GM19468 (cell line): ENCODE data around the gene ACOX3.

ENCODE experiments used
- ATAC-seq: cut with Tn5 transposase; IDR thresholded peaks from one replicate; pipeline ENCODE4 v1.9.1; 2021; ENCODE audit warnings: mild to moderate bottlenecking, moderate library complexity, moderate number of reproducible peaks; ENCODE audit not compliant: unreplicated experiment; ENCODE audit errors: extremely low read depth

ACOX3 gene

GRCh38 chr4:8468746-8469535 lies 28.4 kb upstream of the ACOX3 start:
- no peak for ATAC-seq

GRCh38 chr4:8467016-8467415 lies 26.5 kb upstream of the ACOX3 start:
- no peak for ATAC-seq

GRCh38 chr4:8465615-8466611 lies 25.4 kb upstream of the ACOX3 start:
- no peak for ATAC-seq

- ATAC-seq: no peak
Observed at GRCh38 chr4:8464381-8464780, 23.9 kb upstream of the ACOX3 start.

- ATAC-seq: no peak
Observed at GRCh38 chr4:8463811-8464210, 23.3 kb upstream of the ACOX3 start.

- no peak for ATAC-seq
Observed at GRCh38 chr4:8461616-8462015, 21.1 kb upstream of the ACOX3 start.

GRCh38 chr4:8461086-8461485 lies 20.6 kb upstream of the ACOX3 start:
- no peak for ATAC-seq

GRCh38 chr4:8459867-8460445 lies 19.4 kb upstream of the ACOX3 start:
- no peak for ATAC-seq

- ATAC-seq: no peak
Observed at GRCh38 chr4:8457646-8458252, 17.2 kb upstream of the ACOX3 start.

GRCh38 chr4:8453957-8454356 lies 13.4 kb upstream of the ACOX3 start:
- ATAC-seq: no peak

- ATAC-seq: no peak
Observed at GRCh38 chr4:8451440-8452182, 11.1 kb upstream of the ACOX3 start.

- ATAC-seq: no peak
Observed at GRCh38 chr4:8446122-8446521, 5.6 kb upstream of the ACOX3 start.

GRCh38 chr4:8443801-8444200 lies 3.3 kb upstream of the ACOX3 start:
- no peak for ATAC-seq

- ATAC-seq: no peak
Observed at GRCh38 chr4:8442596-8443358, 2.3 kb upstream of the ACOX3 start.

- ATAC-seq: no peak
Observed at GRCh38 chr4:8441499-8442091, 1.1 kb upstream of the ACOX3 start.

- ATAC-seq: no peak
Observed at GRCh38 chr4:8439914-8440491, 520 bp downstream of the ACOX3 start.

- ATAC-seq: no peak
Observed at GRCh38 chr4:8439168-8439567, 1.4 kb downstream of the ACOX3 start.

GRCh38 chr4:8438743-8439142 lies 1.8 kb downstream of the ACOX3 start:
- ATAC-seq: no peak
